HepG2 (cell line): ENCODE results near the gene NFS1. TPM values are rescaled to one million over a fixed set of nuclear protein-coding genes. Genes with fewer than 3 reads are reported as not detected.

Experiments used
- CAMTA2 ChIP-seq: sonication (generic); formaldehyde crosslinking; IDR thresholded peaks from 2 replicates; pipeline ENCODE4 v1.4.0; 2020; ENCODE audit warnings: mild to moderate bottlenecking, missing genetic modification reagents, borderline replicate concordance
- CREB3 ChIP-seq: sonication (generic); formaldehyde crosslinking; IDR thresholded peaks from 2 replicates; pipeline ENCODE4 v1.5.0; 2020; ENCODE audit warnings: missing genetic modification reagents
- DMAP1 ChIP-seq: IDR thresholded peaks from 2 replicates; pipeline ENCODE4 v1.6.1; 2016
- DNMT1 ChIP-seq: sonication (generic); formaldehyde crosslinking; IDR thresholded peaks from 2 replicates; pipeline ENCODE4 v1.5.1; 2020; ENCODE audit warnings: mild to moderate bottlenecking, missing genetic modification reagents
- FOXK1 ChIP-seq: sonication (generic); formaldehyde crosslinking; IDR thresholded peaks from 2 replicates; pipeline ENCODE4 v1.4.0; 2020; ENCODE audit warnings: low read depth, missing genetic modification reagents, borderline replicate concordance
- FUBP1 ChIP-seq: sonication (generic); formaldehyde crosslinking; IDR thresholded peaks from 2 replicates; pipeline ENCODE4 v1.5.1; 2020; ENCODE audit warnings: missing genetic modification reagents, mild to moderate bottlenecking, borderline replicate concordance
- GTF3A ChIP-seq: sonication (generic); formaldehyde crosslinking; conservative IDR thresholded peaks from 2 replicates; pipeline ENCODE4 v1.4.0; 2020; ENCODE audit warnings: mild to moderate bottlenecking, missing genetic modification reagents
- MYPOP ChIP-seq: sonication (generic); formaldehyde crosslinking; IDR thresholded peaks from 2 replicates; pipeline ENCODE4 v1.8.1; 2023; ENCODE audit warnings: mild to moderate bottlenecking, moderate library complexity, missing genetic modification reagents
- NR0B2 ChIP-seq: sonication (generic); formaldehyde crosslinking; IDR thresholded peaks from 2 replicates; pipeline ENCODE4 v1.4.0; 2020; ENCODE audit warnings: mild to moderate bottlenecking, missing genetic modification reagents
- POGZ ChIP-seq: sonication (generic); formaldehyde crosslinking; IDR thresholded peaks from 2 replicates; pipeline ENCODE4 v1.4.0; 2020; ENCODE audit warnings: mild to moderate bottlenecking, missing genetic modification reagents
- RNF219 ChIP-seq: sonication (generic); formaldehyde crosslinking; IDR thresholded peaks from 2 replicates; pipeline ENCODE4 v1.5.0; 2020; ENCODE audit warnings: mild to moderate bottlenecking, missing genetic modification reagents
- SP4 ChIP-seq: sonication (generic); formaldehyde crosslinking; IDR thresholded peaks from 2 replicates; pipeline ENCODE4 v1.8.1; 2023; ENCODE audit warnings: mild to moderate bottlenecking, missing genetic modification reagents
- STAG1 ChIP-seq: sonication (generic); formaldehyde crosslinking; IDR thresholded peaks from 2 replicates; pipeline ENCODE4 v1.4.0; 2020; ENCODE audit warnings: missing genetic modification reagents
- STAT5B ChIP-seq: sonication (generic); formaldehyde crosslinking; IDR thresholded peaks from 2 replicates; pipeline ENCODE4 v1.4.0; 2020; ENCODE audit warnings: missing genetic modification reagents
- TEAD2 ChIP-seq: sonication (generic); formaldehyde crosslinking; IDR thresholded peaks from 2 replicates; pipeline ENCODE4 v1.9.0; 2021; ENCODE audit warnings: missing genetic modification reagents
- ZFP37 ChIP-seq: sonication (generic); formaldehyde crosslinking; IDR thresholded peaks from 2 replicates; pipeline ENCODE4 v1.4.0; 2020; ENCODE audit warnings: missing genetic modification reagents, borderline replicate concordance
- ZNF264 ChIP-seq: sonication (generic); formaldehyde crosslinking; IDR thresholded peaks from 2 replicates; pipeline ENCODE4 v1.4.0; 2020; ENCODE audit warnings: missing genetic modification reagents
- ZNF576 ChIP-seq: sonication (generic); formaldehyde crosslinking; IDR thresholded peaks from 2 replicates; pipeline ENCODE4 v1.4.0; 2020; ENCODE audit warnings: mild to moderate bottlenecking, missing genetic modification reagents
- ZNF597 ChIP-seq: sonication (generic); formaldehyde crosslinking; IDR thresholded peaks from 2 replicates; pipeline ENCODE4 v1.5.0; 2020; ENCODE audit warnings: missing genetic modification reagents
- ZNF598 ChIP-seq: sonication (generic); formaldehyde crosslinking; IDR thresholded peaks from 2 replicates; pipeline ENCODE4 v1.5.1; 2020; ENCODE audit warnings: mild to moderate bottlenecking, missing genetic modification reagents, borderline replicate concordance
- ZNF772 ChIP-seq: sonication (generic); formaldehyde crosslinking; IDR thresholded peaks from 2 replicates; pipeline ENCODE4 v1.5.0; 2020; ENCODE audit warnings: mild to moderate bottlenecking, missing genetic modification reagents
- polyA plus RNA-seq, 8 experiments: library from polyadenylated mRNA; depleted of rRNA in 3 of 8; stranded (reverse) in 7 of 8; unstranded in 1 of 8; fragments of >200 nt; fragmentation: Illumina TruSeq in 4 of 8; extraction: Trizol in 4 of 8; gene quantifications; 2 replicates each; pipeline versions ENCODE4 v1.2.1 to v1.2.3, GENCODE V29; 2011 to 2016; ENCODE audit warnings: low read depth in 4 of 8, missing spikeins in 1 of 8, mixed read lengths in 1 of 8; ENCODE audit not compliant: insufficient read depth in 1 of 8
- total RNA-seq, 5 experiments: library from RNA; depleted of rRNA; stranded (reverse); fragments of >200 nt; fragmentation: Illumina TruSeq; extraction: Trizol; gene quantifications; 2 replicates each; pipeline ENCODE4 v1.2.3, GENCODE V29; 2016; ENCODE audit warnings: low read depth in 1 of 5

Gene NFS1
- total and polyA plus RNA-seq, 2 of the 13 experiments (the other 11 are each of a cell fraction or from before 2014, with no cell fraction given) = 65.9 to 88.1 TPM

- peak; percentile 93; the same call in 1 of the 2 replicates for TF ChIP-seq RNF219 (CRISPR knock-in tag)
- TF ChIP-seq DMAP1 (CRISPR knock-in tag) = peak; percentile 100
- TF ChIP-seq TEAD2 (CRISPR knock-in tag) = peak; percentile 91
- peak; percentile 96 for TF ChIP-seq STAT5B (CRISPR knock-in tag)
- TF ChIP-seq STAG1 (CRISPR knock-in tag) = peak; percentile 29; the same call in 1 of the 2 replicates
- TF ChIP-seq CAMTA2 = peak; percentile 74
- peak; percentile 99 for TF ChIP-seq ZNF772
- peak; percentile 93 for TF ChIP-seq NR0B2 (CRISPR knock-in tag)
- peak; percentile 99 for TF ChIP-seq POGZ (CRISPR knock-in tag)
- no peak for TF ChIP-seq ZNF576
- TF ChIP-seq FUBP1 = peak; percentile 20; the same call in 1 of the 2 replicates
- peak; percentile 97 for TF ChIP-seq ZFP37 (CRISPR knock-in tag)
- TF ChIP-seq SP4 = peak; percentile 75
- TF ChIP-seq DNMT1 (CRISPR knock-in tag) = no peak
- TF ChIP-seq ZNF597 = peak; percentile 91; the same call in 1 of the 2 replicates
- TF ChIP-seq FOXK1 (CRISPR knock-in tag) = peak; percentile 99
- peak; percentile 90; the same call in 1 of the 2 replicates for TF ChIP-seq ZNF598 (CRISPR knock-in tag)
- peak; percentile 38 for TF ChIP-seq CREB3 (CRISPR knock-in tag)
- TF ChIP-seq GTF3A (CRISPR knock-in tag) = peak; percentile 95; the same call in 1 of the 2 replicates
- TF ChIP-seq ZNF264 (CRISPR knock-in tag) = peak; percentile 99
- peak; percentile 99 for TF ChIP-seq MYPOP (CRISPR knock-in tag)
These were observed 43.0 kb upstream of the NFS1 start, which contains the start of gene RBM39 (continued) for GRCh38 chr20:35741892-35742740.
